ENCODE results near the gene FOXN3. TPM values are rescaled to one million over a fixed set of nuclear protein-coding genes. Genes with fewer than 3 reads are reported as not detected.
"Not testable (repeated sequence)": the region's sequence is repeated elsewhere in the genome, so short reads cannot be mapped to it uniquely, and the experiment has no call there.

FOXN3 gene
- total RNA-seq, 1 donor from 2014 or later, result 131 TPM

GRCh38 chr14:89255852-89256251 is 161.2 kb downstream of the FOXN3 start:
- no peak overlapping the region for H3K27ac Mint-ChIP-seq
- no peak for DNase-seq (ENCODE audit: low spot score)
- H3K9me3 Mint-ChIP-seq, result no peaks in the 10 kb centered on the region
- H3K27me3 Mint-ChIP-seq (ENCODE audit: low read depth), result no peaks in the 10 kb centered on the region
- H3K4me1 Mint-ChIP-seq (ENCODE audit: low read depth), result peaks cover 4% of the 10 kb centered on the region
- peaks cover 36% of the 10 kb centered on the region for H3K36me3 Mint-ChIP-seq (ENCODE audit: low read depth)
- H3K4me3 Mint-ChIP-seq (ENCODE audit: low read depth), result no peak overlapping the region
- intact Hi-C loops (cut with micrococcal nuclease), result no loop called here

GRCh38 chr14:89255012-89255411 is 162.0 kb downstream of the FOXN3 start:
- Mint-ChIP-seq H3K4me1 (ENCODE audit: low read depth) (peaks cover 4% of the 10 kb centered on the region), H3K27ac (no peak overlapping the region), H3K9me3 (no peaks in the 10 kb centered on the region), H3K36me3 (ENCODE audit: low read depth) (peaks cover 40% of the 10 kb centered on the region), H3K27me3 (ENCODE audit: low read depth) (no peaks in the 10 kb centered on the region), H3K4me3 (ENCODE audit: low read depth) (no peak overlapping the region)
- intact Hi-C loops (cut with micrococcal nuclease), result no loop called here
- no peak for DNase-seq (ENCODE audit: low spot score)

GRCh38 chr14:89254166-89254909 is 162.7 kb downstream of the FOXN3 start:
- intact Hi-C loops (cut with micrococcal nuclease), result no loop called here
- peaks cover 44% of the 10 kb centered on the region for H3K36me3 Mint-ChIP-seq (ENCODE audit: low read depth)
- H3K27ac Mint-ChIP-seq, result no peak overlapping the region
- DNase-seq (ENCODE audit: low spot score), result no peak
- H3K4me3 Mint-ChIP-seq (ENCODE audit: low read depth), result no peak overlapping the region
- peaks cover 4% of the 10 kb centered on the region for H3K4me1 Mint-ChIP-seq (ENCODE audit: low read depth)
- H3K27me3 Mint-ChIP-seq (ENCODE audit: low read depth), result no peaks in the 10 kb centered on the region
- no peaks in the 10 kb centered on the region for H3K9me3 Mint-ChIP-seq

GRCh38 chr14:89252887-89253532 is 164.0 kb downstream of the FOXN3 start:
- peaks cover 45% of the 10 kb centered on the region for H3K36me3 Mint-ChIP-seq (ENCODE audit: low read depth)
- H3K9me3 Mint-ChIP-seq, result no peaks in the 10 kb centered on the region
- H3K4me3 Mint-ChIP-seq (ENCODE audit: low read depth), result no peak overlapping the region
- intact Hi-C loops (cut with micrococcal nuclease), result no loop called here
- H3K27me3 Mint-ChIP-seq (ENCODE audit: low read depth), result no peaks in the 10 kb centered on the region
- H3K4me1 Mint-ChIP-seq (ENCODE audit: low read depth), result no peaks in the 10 kb centered on the region
- no peak overlapping the region for H3K27ac Mint-ChIP-seq
- DNase-seq (ENCODE audit: low spot score), result no peak

GRCh38 chr14:89251061-89251460 is 166.0 kb downstream of the FOXN3 start:
- Mint-ChIP-seq H3K9me3 (no peaks in the 10 kb centered on the region), H3K4me3 (ENCODE audit: low read depth) (no peak overlapping the region), H3K27me3 (ENCODE audit: low read depth) (no peaks in the 10 kb centered on the region), H3K27ac (no peak overlapping the region), H3K4me1 (ENCODE audit: low read depth) (peaks cover 4% of the 10 kb centered on the region), H3K36me3 (ENCODE audit: low read depth) (peaks cover 43% of the 10 kb centered on the region)
- intact Hi-C loops (cut with micrococcal nuclease), result no loop called here
- no peak for DNase-seq (ENCODE audit: low spot score)

- H3K4me3 Mint-ChIP-seq (ENCODE audit: low read depth); intact Hi-C loops (cut with micrococcal nuclease); DNase-seq (ENCODE audit: low spot score); H3K9me3 Mint-ChIP-seq; H3K27ac Mint-ChIP-seq; H3K4me1 Mint-ChIP-seq (ENCODE audit: low read depth); H3K27me3 Mint-ChIP-seq (ENCODE audit: low read depth): not testable (repeated sequence)
- peaks cover 43% of the 10 kb centered on the region for H3K36me3 Mint-ChIP-seq (ENCODE audit: low read depth)
These were observed 166.4 kb downstream of the FOXN3 start for GRCh38 chr14:89250655-89250975.

- Mint-ChIP-seq H3K36me3 (ENCODE audit: low read depth) (peaks cover 43% of the 10 kb centered on the region), H3K4me3 (ENCODE audit: low read depth) (no peak overlapping the region), H3K9me3 (no peaks in the 10 kb centered on the region), H3K4me1 (ENCODE audit: low read depth) (peaks cover 4% of the 10 kb centered on the region), H3K27me3 (ENCODE audit: low read depth) (no peaks in the 10 kb centered on the region), H3K27ac (no peak overlapping the region)
- intact Hi-C loops (cut with micrococcal nuclease), result no loop called here
- DNase-seq (ENCODE audit: low spot score), result no peak
These were observed 166.9 kb downstream of the FOXN3 start for GRCh38 chr14:89249972-89250654.

GRCh38 chr14:89249065-89249695 is 167.9 kb downstream of the FOXN3 start:
- H3K9me3 Mint-ChIP-seq, result no peaks in the 10 kb centered on the region
- no peak overlapping the region for H3K27ac Mint-ChIP-seq
- no peak for DNase-seq (ENCODE audit: low spot score)
- no peak overlapping the region for H3K4me3 Mint-ChIP-seq (ENCODE audit: low read depth)
- peaks cover 4% of the 10 kb centered on the region for H3K4me1 Mint-ChIP-seq (ENCODE audit: low read depth)
- H3K27me3 Mint-ChIP-seq (ENCODE audit: low read depth), result no peaks in the 10 kb centered on the region
- intact Hi-C loops (cut with micrococcal nuclease), result no loop called here
- H3K36me3 Mint-ChIP-seq (ENCODE audit: low read depth), result peaks cover 48% of the 10 kb centered on the region

GRCh38 chr14:89248411-89249064 is 168.5 kb downstream of the FOXN3 start:
- H3K27ac Mint-ChIP-seq, result no peak overlapping the region
- H3K4me3 Mint-ChIP-seq (ENCODE audit: low read depth), result no peak overlapping the region
- intact Hi-C loops (cut with micrococcal nuclease), result no loop called here
- H3K9me3 Mint-ChIP-seq, result no peaks in the 10 kb centered on the region
- H3K27me3 Mint-ChIP-seq (ENCODE audit: low read depth), result no peaks in the 10 kb centered on the region
- H3K36me3 Mint-ChIP-seq (ENCODE audit: low read depth), result peaks cover 44% of the 10 kb centered on the region
- no peak for DNase-seq (ENCODE audit: low spot score)
- H3K4me1 Mint-ChIP-seq (ENCODE audit: low read depth), result peaks cover 6% of the 10 kb centered on the region

GRCh38 chr14:89247457-89248122 is 169.4 kb downstream of the FOXN3 start:
- H3K27me3 Mint-ChIP-seq (ENCODE audit: low read depth), result no peaks in the 10 kb centered on the region
- no peak for DNase-seq (ENCODE audit: low spot score)
- peaks cover 7% of the 10 kb centered on the region for H3K4me1 Mint-ChIP-seq (ENCODE audit: low read depth)
- no peak overlapping the region for H3K4me3 Mint-ChIP-seq (ENCODE audit: low read depth)
- H3K9me3 Mint-ChIP-seq, result no peaks in the 10 kb centered on the region
- intact Hi-C loops (cut with micrococcal nuclease), result no loop called here
- H3K36me3 Mint-ChIP-seq (ENCODE audit: low read depth), result peaks cover 35% of the 10 kb centered on the region
- H3K27ac Mint-ChIP-seq, result no peak overlapping the region

GRCh38 chr14:89246290-89246689 is 170.7 kb downstream of the FOXN3 start:
- no peak for DNase-seq (ENCODE audit: low spot score)
- no peak overlapping the region for H3K27ac Mint-ChIP-seq
- H3K4me3 Mint-ChIP-seq (ENCODE audit: low read depth), result no peak overlapping the region
- peaks cover 10% of the 10 kb centered on the region for H3K4me1 Mint-ChIP-seq (ENCODE audit: low read depth)
- H3K27me3 Mint-ChIP-seq (ENCODE audit: low read depth), result no peaks in the 10 kb centered on the region
- H3K9me3 Mint-ChIP-seq, result no peaks in the 10 kb centered on the region
- peaks cover 35% of the 10 kb centered on the region for H3K36me3 Mint-ChIP-seq (ENCODE audit: low read depth)
- intact Hi-C loops (cut with micrococcal nuclease), result no loop called here

- Mint-ChIP-seq H3K9me3 (no peaks in the 10 kb centered on the region), H3K27ac (no peak overlapping the region), H3K4me3 (ENCODE audit: low read depth) (no peak overlapping the region), H3K4me1 (ENCODE audit: low read depth) (peaks cover 14% of the 10 kb centered on the region), H3K36me3 (ENCODE audit: low read depth) (peaks cover 35% of the 10 kb centered on the region), H3K27me3 (ENCODE audit: low read depth) (no peaks in the 10 kb centered on the region)
- DNase-seq (ENCODE audit: low spot score), result no peak
- intact Hi-C loops (cut with micrococcal nuclease), result no loop called here
These were observed 171.2 kb downstream of the FOXN3 start for GRCh38 chr14:89245802-89246201.

All from activated T-helper 2 cell treated with anti-CD3 and anti-CD28 coated beads, Interferon-gamma antibody, Interleukin-2, Interleukin-4, amounts not matched to agents 10 μg/mL and 5 μg/mL and 100 μg/mL, durations not matched to agents 14 hours and 24 hours and 36 hours (primary cell).